ENCODE results near the gene PEX5L.
"Not testable (repeated sequence)": the region's sequence is repeated elsewhere in the genome, so short reads cannot be mapped to it uniquely, and the experiment has no call there.

The PEX5L gene

GRCh38 chr3:179788996-179789395 lies 247.7 kb downstream of the PEX5L start:
- H3K27ac Mint-ChIP-seq = no peak overlapping the region
- no peaks in the 10 kb centered on the region for H3K9me3 Mint-ChIP-seq
- H3K27me3 Mint-ChIP-seq = no peaks in the 10 kb centered on the region
- H3K4me1 Mint-ChIP-seq = no peaks in the 10 kb centered on the region
- no peak overlapping the region for H3K4me3 Mint-ChIP-seq
- H3K36me3 Mint-ChIP-seq = peaks cover 19% of the 10 kb centered on the region
- ATAC-seq = no peak

DNA sequence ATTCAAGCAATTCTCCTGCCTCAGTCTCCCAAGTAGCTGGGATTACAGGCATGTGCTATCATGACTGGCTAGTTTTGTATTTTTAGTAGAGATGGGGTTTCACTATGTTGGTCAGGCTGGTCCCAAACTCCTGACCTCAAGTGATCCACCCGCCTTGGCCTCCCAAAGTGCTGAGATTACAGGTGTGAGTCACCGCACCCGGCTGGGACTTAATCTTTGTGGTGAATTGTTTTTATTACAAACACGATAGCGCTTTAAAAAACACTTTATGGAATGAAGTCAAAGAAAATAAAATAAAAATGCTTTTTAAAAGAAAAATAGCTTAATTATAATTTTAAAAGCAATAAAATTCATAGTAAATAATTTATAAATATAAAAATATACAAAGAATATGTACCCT lies 253.9 kb downstream of the PEX5L start:
- ATAC-seq, H3K27ac Mint-ChIP-seq, H3K4me1 Mint-ChIP-seq, H3K4me3 Mint-ChIP-seq, H3K27me3 Mint-ChIP-seq: not testable (repeated sequence)
- peaks cover 11% of the 10 kb centered on the region for H3K9me3 Mint-ChIP-seq
- peaks cover 65% of the 10 kb centered on the region for H3K36me3 Mint-ChIP-seq

- Mint-ChIP-seq H3K27me3 (no peaks in the 10 kb centered on the region), H3K4me1 (no peaks in the 10 kb centered on the region), H3K27ac (no peak overlapping the region), H3K4me3 (no peak overlapping the region), H3K9me3 (peaks cover 13% of the 10 kb centered on the region), H3K36me3 (peaks cover 63% of the 10 kb centered on the region)
- ATAC-seq = no peak
Observed at GRCh38 chr3:179775416-179776122, 261.2 kb downstream of the PEX5L start.

GRCh38 chr3:179772297-179772696 lies 264.4 kb downstream of the PEX5L start:
- no peak for ATAC-seq
- Mint-ChIP-seq H3K9me3 (peaks cover 3% of the 10 kb centered on the region), H3K27ac (no peak overlapping the region), H3K27me3 (no peaks in the 10 kb centered on the region), H3K4me3 (no peak overlapping the region), H3K36me3 (peaks cover 53% of the 10 kb centered on the region), H3K4me1 (no peaks in the 10 kb centered on the region)

DNA sequence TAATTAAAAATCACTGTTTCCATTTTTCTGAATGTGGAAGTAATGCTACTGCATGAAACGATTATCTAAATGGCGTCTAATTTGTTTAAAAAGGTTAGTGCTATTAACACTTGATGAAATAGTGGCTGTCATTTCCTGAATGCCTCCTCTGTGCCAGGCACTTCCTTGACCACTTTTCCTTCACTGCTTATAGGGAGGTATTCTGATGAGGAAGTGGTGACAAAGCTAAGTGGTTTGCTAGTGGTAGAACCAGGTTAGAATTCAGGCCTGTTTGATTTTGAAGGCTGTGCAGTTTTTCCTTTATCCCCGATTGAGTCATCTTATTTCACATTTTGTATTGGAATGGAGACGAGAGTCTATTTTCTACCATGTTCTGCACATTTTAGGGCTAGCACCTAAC lies 264.9 kb downstream of the PEX5L start:
- Mint-ChIP-seq H3K36me3 (peaks cover 58% of the 10 kb centered on the region), H3K4me1 (no peaks in the 10 kb centered on the region), H3K27me3 (no peaks in the 10 kb centered on the region), H3K4me3 (no peak overlapping the region), H3K9me3 (peaks cover 3% of the 10 kb centered on the region), H3K27ac (no peak overlapping the region)
- no peak for ATAC-seq

GRCh38 chr3:179769411-179770247 lies 267.1 kb downstream of the PEX5L start:
- H3K27me3 Mint-ChIP-seq = no peaks in the 10 kb centered on the region
- no peak overlapping the region for H3K4me3 Mint-ChIP-seq
- H3K27ac Mint-ChIP-seq = no peak overlapping the region
- no peaks in the 10 kb centered on the region for H3K4me1 Mint-ChIP-seq
- H3K9me3 Mint-ChIP-seq = peaks cover 3% of the 10 kb centered on the region
- ATAC-seq = no peak
- peaks cover 60% of the 10 kb centered on the region for H3K36me3 Mint-ChIP-seq

GRCh38 chr3:179768080-179768479 lies 268.7 kb downstream of the PEX5L start:
- Mint-ChIP-seq H3K36me3 (peaks cover 47% of the 10 kb centered on the region), H3K27me3 (no peaks in the 10 kb centered on the region), H3K27ac (no peak overlapping the region), H3K4me3 (no peak overlapping the region), H3K9me3 (no peaks in the 10 kb centered on the region), H3K4me1 (no peaks in the 10 kb centered on the region)
- no peak for ATAC-seq

- no peak for ATAC-seq
- Mint-ChIP-seq H3K4me1 (no peaks in the 10 kb centered on the region), H3K9me3 (no peaks in the 10 kb centered on the region), H3K27me3 (no peaks in the 10 kb centered on the region), H3K4me3 (no peak overlapping the region), H3K27ac (no peak overlapping the region), H3K36me3 (peaks cover 51% of the 10 kb centered on the region)
Observed at GRCh38 chr3:179766416-179767133, 270.2 kb downstream of the PEX5L start.

DNA sequence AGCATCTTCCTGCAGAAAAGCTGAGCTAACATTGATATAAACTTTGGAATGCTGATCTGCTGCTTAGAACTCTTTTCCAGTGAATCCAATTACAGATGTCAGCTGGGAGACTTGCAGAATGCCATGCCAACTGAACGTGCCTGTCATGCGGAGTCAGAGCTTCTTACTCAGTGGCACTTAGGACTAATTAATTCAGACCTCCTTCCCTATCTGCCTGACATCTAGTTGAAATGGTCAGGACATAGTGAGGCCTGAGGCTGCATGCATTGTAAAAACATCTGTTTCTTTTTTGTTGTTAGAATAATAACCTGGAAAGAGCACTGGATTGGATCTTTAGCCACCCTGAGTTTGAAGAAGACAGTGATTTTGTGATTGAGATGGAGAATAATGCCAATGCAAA lies 271.3 kb downstream of the PEX5L start:
- Mint-ChIP-seq H3K27ac (no peak overlapping the region), H3K9me3 (no peaks in the 10 kb centered on the region), H3K4me1 (no peaks in the 10 kb centered on the region), H3K4me3 (no peak overlapping the region), H3K27me3 (no peaks in the 10 kb centered on the region), H3K36me3 (peaks cover 59% of the 10 kb centered on the region)
- ATAC-seq = no peak

DNA sequence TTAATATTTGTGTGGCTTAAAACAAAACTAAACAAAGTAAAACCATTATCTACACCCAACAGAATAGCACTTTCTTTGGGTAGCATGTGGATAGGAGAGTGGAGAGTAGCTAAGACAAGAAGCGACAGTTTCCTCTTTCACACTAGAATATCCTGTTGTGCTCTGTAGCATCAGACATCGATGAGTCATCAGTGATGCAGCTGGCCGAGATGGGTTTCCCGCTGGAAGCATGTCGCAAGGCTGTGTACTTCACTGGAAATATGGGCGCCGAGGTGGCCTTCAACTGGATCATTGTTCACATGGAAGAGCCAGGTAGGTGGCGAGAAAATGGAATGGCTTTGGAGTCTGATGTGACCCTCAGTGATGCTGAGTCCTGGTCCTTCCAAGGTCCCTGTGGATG lies 275.8 kb downstream of the PEX5L start:
- no peak for ATAC-seq
- Mint-ChIP-seq H3K4me3 (no peak overlapping the region), H3K9me3 (no peaks in the 10 kb centered on the region), H3K36me3 (peaks cover 69% of the 10 kb centered on the region), H3K27me3 (no peaks in the 10 kb centered on the region), H3K4me1 (no peaks in the 10 kb centered on the region), H3K27ac (no peak overlapping the region)

DNA sequence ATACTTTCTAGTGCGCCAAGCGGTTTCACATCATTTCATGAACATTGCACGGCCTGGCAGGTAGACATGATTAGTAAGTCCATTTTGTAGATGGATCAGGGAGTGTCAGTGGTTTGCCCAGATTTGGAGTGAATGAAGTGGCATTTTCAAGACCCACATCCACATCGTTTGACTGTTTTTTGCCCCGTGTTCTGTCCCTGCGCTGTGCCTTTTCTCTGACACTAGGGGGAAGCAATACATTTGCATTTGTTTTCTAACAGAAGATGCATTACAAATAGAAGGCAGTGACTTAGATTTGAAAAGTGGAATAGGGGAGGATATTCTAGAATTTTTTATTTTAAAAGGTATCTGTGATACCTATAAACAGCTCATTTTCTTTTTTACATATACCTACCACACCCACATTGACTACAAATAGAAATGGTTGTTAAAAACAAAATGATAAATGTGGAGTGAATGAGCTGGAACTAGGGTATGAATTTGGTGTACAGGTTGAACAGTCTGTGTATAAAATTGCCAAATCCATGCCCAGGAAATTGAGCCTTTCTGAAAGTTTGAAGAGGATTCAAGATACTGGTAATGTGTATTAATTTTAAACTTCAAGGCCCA lies 285.9 kb downstream of the PEX5L start:
- H3K27ac Mint-ChIP-seq = no peak overlapping the region
- no peaks in the 10 kb centered on the region for H3K4me1 Mint-ChIP-seq
- H3K9me3 Mint-ChIP-seq = no peaks in the 10 kb centered on the region
- peaks cover 24% of the 10 kb centered on the region for H3K36me3 Mint-ChIP-seq
- H3K27me3 Mint-ChIP-seq = no peaks in the 10 kb centered on the region
- ATAC-seq = no peak
- H3K4me3 Mint-ChIP-seq = no peak overlapping the region

DNA sequence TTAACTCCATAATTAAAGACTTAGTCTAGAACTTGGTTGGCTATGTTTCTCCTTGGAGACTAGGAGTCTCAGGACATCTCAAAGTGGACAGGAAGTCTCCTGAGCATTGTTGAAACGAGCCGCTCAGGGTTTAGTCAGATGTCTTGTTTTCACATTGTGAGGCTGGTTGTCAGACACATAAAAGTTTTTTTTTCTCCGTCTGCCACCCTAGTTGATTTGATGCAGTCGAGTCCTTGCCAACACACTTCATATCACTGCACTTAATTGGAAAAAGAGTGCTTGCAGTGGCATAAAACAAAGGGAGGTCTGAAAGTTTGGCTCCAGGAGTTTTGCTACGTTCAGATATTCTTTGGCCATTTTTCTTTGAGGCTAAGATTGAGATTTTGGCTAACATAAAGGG lies 291.0 kb downstream of the PEX5L start:
- Mint-ChIP-seq H3K27ac (no peak overlapping the region), H3K27me3 (no peaks in the 10 kb centered on the region), H3K4me1 (no peaks in the 10 kb centered on the region), H3K9me3 (no peaks in the 10 kb centered on the region), H3K36me3 (peaks cover 48% of the 10 kb centered on the region), H3K4me3 (no peak overlapping the region)
- ATAC-seq = no peak

DNA sequence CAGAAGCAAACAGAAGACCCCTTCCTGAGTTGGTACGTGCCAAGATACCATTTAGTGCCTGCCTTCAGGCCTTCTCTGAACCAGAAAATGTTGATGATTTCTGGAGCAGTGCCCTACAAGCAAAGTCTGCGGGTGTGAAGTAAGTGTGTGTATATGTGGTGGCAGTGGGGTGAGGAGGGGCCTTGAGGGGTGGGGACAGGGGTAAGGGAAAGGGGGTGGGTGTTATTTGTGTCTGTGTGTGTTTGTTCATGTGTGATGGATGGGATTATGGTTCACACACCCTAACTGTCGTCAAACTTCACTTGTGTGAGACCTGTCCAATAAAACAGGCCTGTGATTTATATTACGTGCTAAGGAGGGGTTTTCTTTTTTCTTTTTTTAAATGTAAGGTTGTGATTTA lies 291.7 kb downstream of the PEX5L start:
- no peaks in the 10 kb centered on the region for H3K27me3 Mint-ChIP-seq
- no peak overlapping the region for H3K27ac Mint-ChIP-seq

More for the DNA sequence above, 291.7 kb downstream of the PEX5L start:
- Mint-ChIP-seq H3K4me1 (no peaks in the 10 kb centered on the region), H3K36me3 (peaks cover 53% of the 10 kb centered on the region), H3K4me3 (no peak overlapping the region), H3K9me3 (no peaks in the 10 kb centered on the region)
- ATAC-seq = no peak
